GM18505 (cell line): ENCODE measurements around the gene RNF26.

ENCODE experiments used
- ATAC-seq: cut with Tn5 transposase; IDR thresholded peaks from one replicate; pipeline ENCODE4 v1.9.1; 2021; ENCODE audit not compliant: unreplicated experiment
- POLR2A ChIP-seq: IDR thresholded peaks from 4 replicates; pipeline ENCODE4 v1.6.1; 2011; ENCODE audit warnings: borderline replicate concordance; ENCODE audit not compliant: insufficient read depth, insufficient read length; ENCODE audit errors: extremely low read depth

RNF26 gene

GRCh38 chr11:119369132-119369925 is 35.0 kb downstream of the RNF26 start:
- no peak for ATAC-seq
- TF ChIP-seq POLR2A, result no peak

GRCh38 chr11:119370486-119371046 is 36.2 kb downstream of the RNF26 start:
- no peak for TF ChIP-seq POLR2A
- no peak for ATAC-seq

GRCh38 chr11:119371067-119371601 is 36.8 kb downstream of the RNF26 start:
- TF ChIP-seq POLR2A, result no peak
- ATAC-seq, result no peak

GRCh38 chr11:119371778-119372182 is 37.5 kb downstream of the RNF26 start:
- ATAC-seq, result no peak

GRCh38 chr11:119372260-119373058 is 38.1 kb downstream of the RNF26 start:
- TF ChIP-seq POLR2A, result no peak
- no peak for ATAC-seq

More at GRCh38 chr11:119371778-119372182, 37.5 kb downstream of the RNF26 start:
- no peak for TF ChIP-seq POLR2A

- no peak for ATAC-seq
- no peak for TF ChIP-seq POLR2A
Measured at GRCh38 chr11:119373059-119373920, 39.0 kb downstream of the RNF26 start.

GRCh38 chr11:119373921-119374631 is 39.7 kb downstream of the RNF26 start:
- no peak for TF ChIP-seq POLR2A
- ATAC-seq, result no peak

GRCh38 chr11:119374632-119375336 is 40.5 kb downstream of the RNF26 start:
- ATAC-seq, result no peak
- no peak for TF ChIP-seq POLR2A

- no peak for ATAC-seq
- no peak for TF ChIP-seq POLR2A
Measured at GRCh38 chr11:119375337-119376196, 41.2 kb downstream of the RNF26 start.

GRCh38 chr11:119376197-119376847 is 42.0 kb downstream of the RNF26 start:
- no peak for TF ChIP-seq POLR2A
- no peak for ATAC-seq
